GM12872 (cell line): ENCODE results near the gene EYS.

Experiments
- CTCF ChIP-seq: IDR thresholded peaks from 3 replicates; pipeline ENCODE4 v1.5.1; 2011; ENCODE audit warnings: low read depth, mild to moderate bottlenecking, low read length, moderate library complexity; ENCODE audit not compliant: insufficient read depth

The EYS gene

GRCh38 chr6:65650086-65650485, 56.9 kb downstream of the EYS start:
- TF ChIP-seq CTCF = no peak

DNA sequence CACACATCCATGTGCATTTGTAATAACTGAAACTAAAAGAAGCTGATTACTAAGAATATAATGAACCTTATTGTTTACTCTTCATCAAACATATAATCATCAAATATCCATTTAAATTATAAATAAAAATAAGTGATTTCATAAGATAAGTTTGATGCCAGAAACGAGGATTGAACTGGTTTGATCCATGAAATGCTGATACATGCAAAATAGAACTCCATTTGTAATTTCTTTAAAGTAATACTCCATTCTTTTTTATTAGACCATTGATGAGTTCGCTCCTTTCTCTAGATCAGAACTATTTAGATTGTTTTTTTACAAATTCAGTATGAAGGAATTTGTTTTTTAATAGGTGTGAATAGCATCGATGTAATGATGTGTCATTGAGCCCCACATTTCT, 57.6 kb downstream of the EYS start:
- TF ChIP-seq CTCF = no peak

DNA sequence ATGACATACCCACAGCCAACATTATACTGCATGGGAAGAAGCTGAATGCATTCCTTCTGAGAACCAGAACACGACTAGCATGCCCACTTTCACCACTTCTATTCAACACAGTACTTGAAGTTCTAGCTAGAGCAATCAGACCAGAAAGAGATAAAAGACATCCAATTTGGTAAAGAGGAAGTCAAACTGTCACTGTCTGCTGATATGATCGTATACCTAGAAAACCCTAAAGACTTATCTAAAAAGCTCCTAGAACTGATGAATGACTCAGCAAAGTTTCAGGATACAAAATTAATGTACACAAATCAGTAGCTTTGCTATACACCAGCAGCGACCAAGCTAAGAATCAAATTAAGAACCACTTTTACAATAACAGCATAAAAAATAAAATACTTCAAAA, 60.5 kb downstream of the EYS start:
- no peak for TF ChIP-seq CTCF

DNA sequence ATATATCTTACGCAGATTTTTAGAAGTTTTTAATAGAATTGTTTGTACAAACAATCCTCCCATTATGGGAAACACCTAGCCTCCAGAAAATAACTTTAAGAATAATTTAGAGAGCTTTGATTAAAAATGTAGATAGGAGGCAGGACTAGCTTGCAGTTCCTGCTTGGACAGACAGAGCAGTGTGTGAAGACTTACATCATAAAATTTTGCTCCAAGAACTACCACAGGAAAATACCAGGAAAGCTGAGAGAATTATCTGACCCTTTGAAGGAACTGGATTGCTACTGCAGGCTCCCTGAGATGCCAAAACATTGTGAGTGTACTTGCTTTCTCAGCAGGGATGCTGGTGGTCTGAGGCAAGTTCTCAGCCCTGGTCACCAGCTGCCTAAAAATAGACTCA, 64.2 kb downstream of the EYS start:
- no peak for TF ChIP-seq CTCF

DNA sequence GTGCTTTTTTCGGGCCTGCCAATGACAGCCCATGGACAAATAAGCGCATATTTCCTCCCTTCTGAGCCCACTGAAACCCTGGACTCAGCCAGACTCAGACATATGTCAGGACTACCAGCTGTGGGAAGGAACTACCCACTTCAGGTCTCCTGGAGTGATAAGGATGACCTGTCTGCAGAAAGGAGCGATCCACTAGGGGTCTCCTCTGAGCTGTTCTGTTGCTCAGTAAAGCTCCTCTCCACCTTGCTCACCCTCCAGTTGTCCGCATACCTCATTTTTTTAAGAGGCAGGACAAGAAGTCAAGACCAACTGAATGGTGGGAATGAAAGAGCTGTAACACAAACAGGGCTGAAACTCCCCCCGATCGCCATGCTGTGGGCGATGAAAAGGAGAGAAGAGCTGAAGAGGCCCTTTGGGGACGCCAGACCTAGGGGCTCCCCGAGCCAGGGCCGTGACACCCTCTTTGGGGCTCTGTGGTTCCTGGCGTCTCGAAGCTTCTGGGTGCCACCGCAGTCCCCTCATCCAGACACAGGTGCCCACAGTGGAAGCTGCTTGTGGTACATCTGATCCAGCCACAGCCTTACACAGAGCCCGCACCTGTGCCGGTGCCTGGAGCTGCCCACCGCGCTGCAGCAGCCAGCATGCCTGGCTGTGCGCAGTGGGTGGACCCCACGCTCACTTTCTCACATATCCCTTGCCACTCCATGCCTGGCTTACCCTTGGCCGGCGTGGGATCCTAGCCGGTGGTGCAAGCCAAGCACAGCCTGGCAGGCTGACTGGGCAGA, 68.8 kb downstream of the EYS start:
- TF ChIP-seq CTCF = peak; percentile 34; the same call in 1 of the 3 replicates

DNA sequence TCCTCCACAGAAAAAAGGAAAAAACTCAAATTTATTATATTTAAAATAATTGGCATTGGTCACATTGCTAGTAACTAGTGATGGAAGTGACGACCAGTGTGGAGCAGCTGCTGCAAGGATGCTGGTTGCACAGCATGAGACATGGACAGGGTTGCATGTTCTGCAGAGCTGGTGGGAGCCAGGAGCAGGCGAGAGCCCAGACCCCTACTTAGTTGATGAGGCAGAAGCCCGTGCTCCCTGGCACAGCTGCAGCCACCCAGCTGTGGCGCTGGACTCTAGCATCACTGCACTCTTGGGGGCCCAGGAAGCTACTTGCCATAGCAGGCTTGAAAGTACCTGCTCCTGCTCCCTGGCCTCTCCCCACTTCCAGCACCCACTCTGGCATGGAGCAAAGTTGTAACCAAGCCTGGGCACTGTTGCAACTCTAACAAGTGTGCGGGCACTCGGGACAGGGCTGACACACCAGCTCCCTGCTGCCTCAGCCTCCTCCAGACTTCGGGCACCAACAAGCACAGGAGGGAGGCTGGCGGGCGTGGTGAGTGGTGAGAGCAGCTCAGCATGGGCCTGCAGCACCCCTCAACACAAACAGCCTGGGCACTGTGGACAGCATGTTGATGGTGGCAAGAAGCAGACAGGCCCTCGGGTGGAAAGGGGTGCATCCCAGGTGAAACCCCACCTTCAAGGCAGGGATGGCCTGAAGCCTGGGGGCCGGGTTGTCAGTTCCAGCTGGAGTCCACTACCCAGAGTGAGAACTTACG, 69.6 kb downstream of the EYS start:
- TF ChIP-seq CTCF = no peak

GRCh38 chr6:65633501-65633900, 73.5 kb downstream of the EYS start:
- TF ChIP-seq CTCF = no peak
